OCI-LY3 (cell line): Measurements from ENCODE around the gene CMTM3.

Experiments used
- H2AFZ ChIP-seq: fragments of 200-600, 300-600 bp; shearing (Covaris generic); 2 replicates; pipeline ENCODE4 v1.6.0; 2014; ENCODE audit warnings: antibody characterized with exemption, low read depth, low read length
- H3K27ac ChIP-seq: fragments of 200-600, 300-600 bp; sonication (generic); 2 replicates; pipeline ENCODE4 v1.5.1; 2014; ENCODE audit warnings: mild to moderate bottlenecking, low read length, moderate library complexity, mixed read lengths
- H3K27me3 ChIP-seq: fragments of 200-600, 300-600 bp; sonication (generic); 2 replicates; pipeline ENCODE4 v1.6.1; 2014; ENCODE audit warnings: low read depth, low read length, mixed read lengths
- H3K36me3 ChIP-seq: fragments of 200-600, 300-600 bp; sonication (generic); replicated peaks from 2 replicates; pipeline ENCODE3; 2014; ENCODE audit warnings: low read depth, low read length, mixed read lengths
- H3K4me1 ChIP-seq: fragments of 300-600, 200-600 bp; sonication (generic); 2 replicates; pipeline ENCODE4 v1.6.1; 2014; ENCODE audit warnings: low read length, mixed read lengths
- H3K4me2 ChIP-seq: fragments of 200-600, 300-600 bp; sonication (generic); 2 replicates; pipeline ENCODE4 v1.6.1; 2014; ENCODE audit warnings: low read length, mixed read lengths
- H3K4me3 ChIP-seq: fragments of 300-600, 200-600 bp; sonication (generic); 2 replicates; pipeline ENCODE4 v1.5.1; 2014; ENCODE audit warnings: antibody characterized with exemption, mild to moderate bottlenecking, low read length, moderate library complexity
- H3K79me2 ChIP-seq: fragments of 300-600, 200-600 bp; shearing (Covaris generic); 2 replicates; pipeline ENCODE4 v1.6.1; 2014; ENCODE audit warnings: mild to moderate bottlenecking, low read length, mixed read lengths
- H3K9ac ChIP-seq: fragments of 300-600, 200-600 bp; shearing (Covaris generic); 2 replicates; pipeline ENCODE4 v1.6.0; 2014; ENCODE audit warnings: mild to moderate bottlenecking, low read length, moderate library complexity
- H3K9me3 ChIP-seq: fragments of 200-600, 300-600 bp; shearing (Covaris generic); 2 replicates; pipeline ENCODE4 v1.6.1; 2014; ENCODE audit warnings: low read length, mixed read lengths; ENCODE audit not compliant: insufficient read depth
- H4K20me1 ChIP-seq: fragments of 200-600, 300-600 bp; sonication (generic); 2 replicates; pipeline ENCODE4 v1.6.1; 2016; ENCODE audit warnings: low read length, mixed read lengths; ENCODE audit not compliant: insufficient read depth
- EZH2phosphoT487 ChIP-seq: fragments of 200-600 bp; shearing (Covaris generic); IDR thresholded peaks from 2 replicates; pipeline ENCODE4 v1.6.1; 2018; ENCODE audit warnings: antibody characterized with exemption, mixed run types, low read depth
- TF ChIP-seq, protein P1 (sequence below): fragments of 200-600, 300-600 bp; sonication (generic); IDR thresholded peaks from 2 replicates; pipeline ENCODE4 v1.5.1; 2014; ENCODE audit warnings: antibody characterized with exemption, low read length, low read depth

CMTM3 gene

GRCh38 chr16:66634527-66635196, 30.2 kb downstream of the CMTM3 start:
- no peak overlapping the region for H2AFZ ChIP-seq
- H4K20me1 ChIP-seq, result no peaks in the 10 kb centered on the region
- H3K79me2 ChIP-seq, result no peaks in the 10 kb centered on the region
- H3K9me3 ChIP-seq, result no peaks in the 10 kb centered on the region
- no peak overlapping the region for H3K9ac ChIP-seq
- H3K36me3 ChIP-seq, result no peaks in the 10 kb centered on the region
- H3K4me3 ChIP-seq, result no peak overlapping the region
- no peak for TF ChIP-seq EZH2phosphoT487
- TF ChIP-seq, protein P1, sequence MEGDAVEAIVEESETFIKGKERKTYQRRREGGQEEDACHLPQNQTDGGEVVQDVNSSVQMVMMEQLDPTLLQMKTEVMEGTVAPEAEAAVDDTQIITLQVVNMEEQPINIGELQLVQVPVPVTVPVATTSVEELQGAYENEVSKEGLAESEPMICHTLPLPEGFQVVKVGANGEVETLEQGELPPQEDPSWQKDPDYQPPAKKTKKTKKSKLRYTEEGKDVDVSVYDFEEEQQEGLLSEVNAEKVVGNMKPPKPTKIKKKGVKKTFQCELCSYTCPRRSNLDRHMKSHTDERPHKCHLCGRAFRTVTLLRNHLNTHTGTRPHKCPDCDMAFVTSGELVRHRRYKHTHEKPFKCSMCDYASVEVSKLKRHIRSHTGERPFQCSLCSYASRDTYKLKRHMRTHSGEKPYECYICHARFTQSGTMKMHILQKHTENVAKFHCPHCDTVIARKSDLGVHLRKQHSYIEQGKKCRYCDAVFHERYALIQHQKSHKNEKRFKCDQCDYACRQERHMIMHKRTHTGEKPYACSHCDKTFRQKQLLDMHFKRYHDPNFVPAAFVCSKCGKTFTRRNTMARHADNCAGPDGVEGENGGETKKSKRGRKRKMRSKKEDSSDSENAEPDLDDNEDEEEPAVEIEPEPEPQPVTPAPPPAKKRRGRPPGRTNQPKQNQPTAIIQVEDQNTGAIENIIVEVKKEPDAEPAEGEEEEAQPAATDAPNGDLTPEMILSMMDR, result no peak
- no peak overlapping the region for H3K27ac ChIP-seq
- H3K4me1 ChIP-seq, result peaks cover 8% of the 10 kb centered on the region
- H3K27me3 ChIP-seq, result no peaks in the 10 kb centered on the region
- H3K4me2 ChIP-seq, result no peak overlapping the region

GRCh38 chr16:66635406-66635805, 30.9 kb downstream of the CMTM3 start:
- H3K27me3 ChIP-seq, result no peaks in the 10 kb centered on the region

DNA sequence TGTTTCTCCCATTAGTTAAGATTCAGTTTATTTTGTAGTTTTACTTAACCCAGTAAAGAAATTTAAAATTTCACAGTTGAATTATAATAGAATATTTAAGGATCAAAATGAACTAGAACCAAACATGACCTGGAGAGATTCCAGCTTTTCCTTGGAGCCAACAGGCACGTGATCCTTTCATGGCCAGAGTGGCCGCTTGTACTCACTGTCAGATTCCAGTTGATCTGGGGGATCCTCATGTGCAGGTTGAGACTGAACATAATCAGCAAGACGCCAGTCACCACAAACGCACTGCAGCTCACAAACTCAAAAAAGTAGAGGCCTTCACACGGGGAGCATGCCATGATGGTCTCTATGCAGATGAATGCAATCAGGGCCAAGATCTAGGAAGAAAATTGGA, 31.7 kb downstream of the CMTM3 start:
- H3K36me3 ChIP-seq, result no peaks in the 10 kb centered on the region
- H3K79me2 ChIP-seq, result no peaks in the 10 kb centered on the region
- no peak overlapping the region for H3K4me3 ChIP-seq
- H3K27ac ChIP-seq, result no peak overlapping the region
- TF ChIP-seq EZH2phosphoT487, result no peak
- TF ChIP-seq, protein P1, result no peak
- no peaks in the 10 kb centered on the region for H3K27me3 ChIP-seq
- H2AFZ ChIP-seq, result no peak overlapping the region
- no peaks in the 10 kb centered on the region for H3K9me3 ChIP-seq
- no peak overlapping the region for H3K9ac ChIP-seq
- peaks cover 8% of the 10 kb centered on the region for H3K4me1 ChIP-seq
- no peak overlapping the region for H3K4me2 ChIP-seq
- no peaks in the 10 kb centered on the region for H4K20me1 ChIP-seq

More at GRCh38 chr16:66635406-66635805, 30.9 kb downstream of the CMTM3 start:
- Histone ChIP-seq H3K4me3 (no peak overlapping the region), H3K9me3 (no peaks in the 10 kb centered on the region), H3K4me2 (no peak overlapping the region), H3K27ac (no peak overlapping the region), H3K79me2 (no peaks in the 10 kb centered on the region), H4K20me1 (no peaks in the 10 kb centered on the region), H3K4me1 (peaks cover 8% of the 10 kb centered on the region), H3K36me3 (no peaks in the 10 kb centered on the region), H3K9ac (no peak overlapping the region), H2AFZ (no peak overlapping the region)
- no peak for TF ChIP-seq EZH2phosphoT487

DNA sequence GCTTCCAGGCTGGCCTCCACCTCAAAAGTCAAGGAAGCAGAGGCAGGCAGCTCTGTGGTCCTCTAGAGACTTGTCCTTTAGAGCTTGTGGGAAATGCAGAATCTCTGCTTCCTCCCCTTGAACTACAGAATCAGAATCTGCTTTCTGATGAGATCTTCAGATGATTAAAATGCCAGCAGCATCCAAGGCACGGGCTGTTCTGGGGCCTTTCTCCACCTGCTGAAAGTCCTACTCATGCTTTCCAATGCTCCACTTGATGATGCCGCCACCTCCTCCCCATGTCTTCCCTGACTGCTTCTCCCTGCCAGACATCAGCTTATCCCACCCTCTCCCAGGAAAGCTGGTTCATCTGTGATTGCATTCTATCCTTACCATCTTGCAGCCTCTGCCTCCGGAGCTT, 33.3 kb downstream of the CMTM3 start:
- no peak for TF ChIP-seq EZH2phosphoT487
- TF ChIP-seq, protein P1, result no peak
- no peaks in the 10 kb centered on the region for H3K36me3 ChIP-seq
- no peak overlapping the region for H3K4me2 ChIP-seq
- H3K4me1 ChIP-seq, result peaks cover 8% of the 10 kb centered on the region
- H3K4me3 ChIP-seq, result no peak overlapping the region
- H3K27me3 ChIP-seq, result no peaks in the 10 kb centered on the region
- H4K20me1 ChIP-seq, result no peaks in the 10 kb centered on the region
- H3K9ac ChIP-seq, result no peak overlapping the region
- no peak overlapping the region for H3K27ac ChIP-seq
- no peaks in the 10 kb centered on the region for H3K9me3 ChIP-seq
- no peaks in the 10 kb centered on the region for H3K79me2 ChIP-seq
- H2AFZ ChIP-seq, result no peak overlapping the region
